ENCODE measurements around the gene MARK2.

MARK2 gene

DNA sequence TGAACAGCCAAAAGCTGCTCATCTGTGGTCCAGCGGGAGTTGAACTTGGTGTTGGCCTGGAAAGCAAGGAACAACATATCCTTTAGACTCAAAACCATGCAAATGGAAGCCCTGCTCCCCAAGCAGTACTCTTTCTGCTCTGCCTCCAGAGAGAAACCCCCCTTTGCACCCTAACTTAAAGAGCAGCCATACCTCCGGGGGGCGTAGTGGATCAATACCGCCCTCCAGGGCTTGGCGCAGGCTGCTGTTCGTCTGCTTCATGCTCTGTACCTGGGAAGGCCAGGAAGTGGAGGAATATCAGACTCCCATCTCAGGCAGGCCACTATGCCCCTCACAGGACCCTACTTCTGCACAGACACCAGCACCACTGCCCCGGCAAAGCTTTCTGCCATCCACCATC lies 73.8 kb downstream of the MARK2 start:
- H3K9me3 ChIP-seq (ENCODE audit: severe bottlenecking) = no peaks in the 10 kb centered on the region
- no peak for TF ChIP-seq CTCF (IDR thresholded peaks at IDR 0.05; ENCODE audit: low read depth, low read length)
- H3K4me3 ChIP-seq (ENCODE audit: low read depth, low read length) = no peak overlapping the region
- no peak for DNase-seq
- H3K27me3 ChIP-seq (ENCODE audit: insufficient read depth, low read depth, severe bottlenecking) = no peaks in the 10 kb centered on the region
- no peak overlapping the region for H3K27ac ChIP-seq
- H3K36me3 ChIP-seq = peaks cover 55% of the 10 kb centered on the region

DNA sequence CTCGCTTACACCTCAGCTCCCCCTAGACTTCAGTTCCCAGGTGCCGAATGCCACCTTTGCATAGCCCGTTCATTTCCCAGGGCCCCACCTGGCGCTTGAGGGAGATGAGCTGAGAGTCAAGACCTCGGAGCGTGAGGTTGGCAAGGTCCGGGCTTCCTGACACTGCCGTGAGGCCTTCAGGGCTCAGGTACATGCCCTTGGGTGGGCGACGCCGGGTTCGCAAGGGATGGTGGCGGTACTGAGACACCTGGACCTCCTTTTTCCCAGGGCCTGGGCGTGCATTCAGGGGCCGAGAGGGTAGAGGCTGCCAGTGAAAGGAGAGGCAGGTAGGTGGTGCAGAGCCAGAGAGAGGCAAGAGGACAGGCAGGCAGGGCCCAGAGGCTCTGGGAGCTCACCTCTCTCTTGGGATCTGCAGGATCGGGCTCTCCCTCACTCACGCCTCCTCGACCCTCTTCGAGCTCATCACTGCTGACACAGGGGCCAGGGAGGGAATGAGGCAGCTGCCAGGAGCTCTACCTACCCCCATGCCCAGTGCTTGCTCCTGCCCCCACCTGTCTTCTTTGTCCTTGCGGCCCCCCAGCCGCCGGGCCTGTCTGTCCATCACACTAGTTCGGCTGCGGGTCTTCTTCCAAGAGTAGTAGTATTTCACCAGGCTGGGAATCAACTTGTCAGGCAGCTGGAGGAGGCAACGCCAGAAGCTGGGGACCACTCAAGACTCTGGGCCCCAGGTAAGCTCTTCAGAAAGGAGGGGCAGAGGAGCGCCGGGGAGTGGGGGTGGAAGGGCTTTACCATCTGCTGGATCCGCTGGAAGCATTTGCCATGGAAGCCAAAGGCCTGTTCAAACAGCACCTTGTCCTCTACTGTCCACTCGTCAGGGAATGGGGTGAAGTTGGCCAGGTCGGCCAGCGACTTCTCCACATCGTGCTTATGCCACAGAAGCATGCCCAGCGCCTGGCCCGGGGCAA lies 75.2 kb downstream of the MARK2 start:
- Histone ChIP-seq H3K27ac (peak overlapping the region; percentile 100), H3K27me3 (ENCODE audit: insufficient read depth, low read depth, severe bottlenecking) (no peaks in the 10 kb centered on the region), H3K36me3 (peaks cover 40% of the 10 kb centered on the region), H3K4me3 (ENCODE audit: low read depth, low read length) (peak overlapping the region; percentile 91; the same call in 1 of the 2 replicates), H3K9me3 (ENCODE audit: severe bottlenecking) (no peaks in the 10 kb centered on the region)
- peak; percentile 68 for DNase-seq
- TF ChIP-seq CTCF (IDR thresholded peaks at IDR 0.05; ENCODE audit: low read depth, low read length) = no peak

GRCh38 chr11:63914896-63915691 lies 76.2 kb downstream of the MARK2 start:
- Histone ChIP-seq H3K4me3 (ENCODE audit: low read depth, low read length) (peak overlapping the region; percentile 91), H3K36me3 (peaks cover 36% of the 10 kb centered on the region), H3K27me3 (ENCODE audit: insufficient read depth, low read depth, severe bottlenecking) (no peaks in the 10 kb centered on the region), H3K9me3 (ENCODE audit: severe bottlenecking) (no peaks in the 10 kb centered on the region), H3K27ac (peak overlapping the region; percentile 100)
- peak; percentile 18; the same call in 1 of the 2 replicates for TF ChIP-seq CTCF (IDR thresholded peaks at IDR 0.05; ENCODE audit: low read depth, low read length)
- DNase-seq = peak; percentile 59

DNA sequence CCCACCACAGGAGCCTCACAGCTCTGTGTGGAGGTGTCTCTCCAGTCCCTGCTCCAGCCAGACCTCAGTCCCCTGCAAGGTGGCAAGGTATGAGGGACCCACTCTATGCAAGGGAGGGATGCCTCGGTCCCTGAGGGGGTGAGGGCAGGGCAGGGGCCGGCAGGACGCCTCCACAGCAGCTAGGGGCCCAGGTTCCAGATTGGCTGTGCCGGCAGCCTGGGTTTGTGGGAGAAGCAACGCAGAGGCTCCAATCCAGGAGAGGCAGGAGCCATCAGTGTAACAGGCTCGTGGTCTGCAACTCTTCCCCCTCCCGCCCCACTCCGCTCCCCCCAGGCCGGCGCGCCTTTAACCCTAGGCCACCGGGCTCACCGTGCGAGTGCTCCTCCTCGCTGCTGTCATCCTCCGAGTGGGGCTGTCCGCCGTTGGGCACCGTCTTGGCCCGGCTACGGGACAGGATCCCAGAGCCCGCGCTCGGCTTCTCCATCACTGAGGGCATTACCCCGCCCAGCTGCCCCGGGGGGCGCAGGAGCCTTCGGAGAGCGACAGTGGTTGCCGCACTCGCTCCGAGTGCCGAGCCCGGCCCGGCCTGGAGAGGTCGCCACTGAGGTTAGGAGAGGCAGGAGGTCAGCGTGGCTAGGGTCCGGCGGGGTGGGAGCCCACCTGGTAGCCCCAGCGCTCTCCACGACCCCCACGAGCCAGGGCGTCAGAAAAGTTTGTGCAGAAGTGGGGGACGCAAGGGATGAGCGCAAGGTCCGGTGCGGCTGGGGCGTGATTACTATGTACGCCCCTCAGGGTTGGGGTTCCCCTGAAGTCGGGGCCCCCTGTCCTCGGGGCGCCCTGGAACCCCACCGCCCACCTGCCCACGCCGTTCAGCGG lies 77.3 kb downstream of the MARK2 start:
- TF ChIP-seq CTCF (IDR thresholded peaks at IDR 0.05; ENCODE audit: low read depth, low read length) = peak; percentile 90
- Histone ChIP-seq H3K36me3 (peaks cover 30% of the 10 kb centered on the region), H3K27me3 (ENCODE audit: insufficient read depth, low read depth, severe bottlenecking) (no peaks in the 10 kb centered on the region), H3K4me3 (ENCODE audit: low read depth, low read length) (peak overlapping the region; percentile 91), H3K9me3 (ENCODE audit: severe bottlenecking) (no peaks in the 10 kb centered on the region), H3K27ac (peak overlapping the region; percentile 100)
- peak; percentile 89 for DNase-seq
